D721Med (cell line): ENCODE data around the gene LCN1.
"Not testable (repeated sequence)": the region's sequence is repeated elsewhere in the genome, so short reads cannot be mapped to it uniquely, and the experiment has no call there.

ENCODE experiments used
- DNase-seq: peaks from one replicate; pipeline ENCODE4 v3.0.0; 2011; ENCODE audit warnings: low spot score; ENCODE audit not compliant: insufficient read length
- FAIRE-seq: peaks from 2 replicates; lab custom pipeline; 2011; peaks lifted over from hg19 to GRCh38; lab: Jason Lieb, UNC
- CTCF ChIP-seq: IDR thresholded peaks from 2 replicates; pipeline ENCODE4 v1.5.1; 2012; ENCODE audit warnings: mild to moderate bottlenecking, control low read depth; ENCODE audit not compliant: insufficient read depth; ENCODE audit errors: missing control alignments

Gene LCN1

DNA sequence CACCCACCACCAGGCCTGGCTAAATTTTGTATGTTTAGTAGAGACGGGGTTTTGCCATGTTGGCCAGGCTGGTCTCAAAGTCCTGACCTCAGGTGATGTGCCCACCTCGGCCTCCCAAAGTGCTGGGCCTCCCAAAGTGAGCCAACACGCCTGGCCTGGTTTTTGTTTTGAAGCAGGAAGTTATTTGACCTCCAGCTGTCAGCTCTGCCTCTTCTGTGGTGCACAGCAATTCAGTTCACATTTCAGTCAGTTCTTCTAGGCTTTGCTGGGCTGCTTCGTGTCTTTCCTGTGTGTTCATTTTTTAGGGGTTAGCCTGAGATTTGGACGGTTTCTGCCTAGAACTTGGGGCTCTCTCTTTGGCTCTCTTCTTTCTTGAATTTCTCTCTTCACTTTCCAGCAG, 8.9 kb downstream of the LCN1 start:
- no peak for TF ChIP-seq CTCF
- DNase-seq (no peak), FAIRE-seq (no peak)

DNA sequence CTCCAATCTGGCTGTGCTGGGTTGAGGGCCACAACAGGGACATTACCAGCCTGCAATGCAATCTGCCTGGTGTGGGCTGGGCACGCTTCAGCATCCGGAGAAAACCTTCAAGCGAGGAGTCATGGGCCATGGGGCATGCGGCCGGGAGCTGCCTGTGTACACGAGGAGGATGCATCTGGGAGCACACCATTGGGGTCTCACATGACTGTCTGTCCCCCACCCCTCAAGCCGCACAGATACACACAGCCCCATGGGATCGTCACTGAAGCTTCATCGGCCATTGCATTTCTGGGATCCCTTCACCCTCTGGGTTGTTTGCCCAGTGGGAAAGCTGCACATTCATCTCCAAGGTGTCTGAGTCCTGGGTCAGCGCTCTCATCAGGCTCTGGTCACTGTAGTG, 9.9 kb downstream of the LCN1 start:
- FAIRE-seq (no peak), DNase-seq (no peak)
- TF ChIP-seq CTCF, result no peak

- FAIRE-seq (no peak), DNase-seq (no peak)
- no peak for TF ChIP-seq CTCF
Observed at GRCh38 chr9:135533113-135533512, 11.9 kb downstream of the LCN1 start.

GRCh38 chr9:135533674-135534073, 12.4 kb downstream of the LCN1 start:
- no peak for TF ChIP-seq CTCF
- DNase-seq (no peak), FAIRE-seq (no peak)

GRCh38 chr9:135534192-135534711, 13.0 kb downstream of the LCN1 start:
- FAIRE-seq, DNase-seq: not testable (repeated sequence)

DNA sequence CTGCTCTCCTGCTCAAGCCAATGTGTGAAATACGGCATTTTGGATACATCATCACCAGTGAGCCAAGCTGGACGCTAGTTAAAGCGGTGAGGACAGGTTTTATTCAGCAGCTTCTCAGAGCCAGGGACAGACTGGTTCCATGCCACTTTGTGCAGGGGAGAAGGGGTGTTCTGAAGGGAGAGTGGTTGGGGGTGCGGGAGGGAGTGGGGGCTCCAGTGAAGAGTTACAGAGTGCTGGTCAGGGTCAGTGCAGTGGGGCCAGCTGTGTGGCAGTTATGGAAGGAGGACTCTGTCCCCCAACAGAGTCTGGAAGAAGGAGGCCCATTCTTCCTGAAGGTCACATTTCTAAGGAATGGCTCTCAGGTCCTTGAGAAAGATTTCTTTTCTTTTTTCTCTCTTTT, 13.6 kb downstream of the LCN1 start:
- not testable (repeated sequence) for FAIRE-seq, DNase-seq

DNA sequence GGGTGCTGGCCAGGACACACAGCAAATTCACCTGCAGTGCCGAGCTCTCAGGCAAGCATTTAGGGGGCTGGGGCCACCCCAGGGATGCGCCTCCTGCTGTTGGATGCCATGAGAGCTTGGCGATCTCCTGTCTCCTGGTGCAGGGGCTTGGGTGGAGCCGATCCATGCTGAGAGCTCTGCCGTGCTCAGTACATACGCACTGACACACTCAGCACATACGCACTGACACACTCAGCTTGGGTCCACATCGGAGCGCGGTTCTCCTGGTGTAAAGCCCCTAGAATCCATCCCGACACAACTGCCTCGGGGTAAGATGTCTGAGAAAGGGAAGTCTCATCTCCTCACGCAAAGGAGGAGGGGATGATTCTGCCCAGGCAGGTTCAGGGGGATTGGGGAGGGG, 14.4 kb downstream of the LCN1 start:
- not testable (repeated sequence) for DNase-seq, FAIRE-seq

- FAIRE-seq (no peak), DNase-seq (no peak)
Observed at GRCh38 chr9:135536216-135536615, 15.0 kb downstream of the LCN1 start.

GRCh38 chr9:135543262-135543894, 22.1 kb downstream of the LCN1 start:
- not testable (repeated sequence) for DNase-seq, FAIRE-seq

More at GRCh38 chr9:135536216-135536615, 15.0 kb downstream of the LCN1 start:
- TF ChIP-seq CTCF, result no peak
